HG02943 (cell line): ENCODE results near the gene TUBA1B.
A peak's percentile ranks its signal among the peaks of the same experiment; 100 is the strongest.
"Not testable (repeated sequence)": the region's sequence is repeated elsewhere in the genome, so short reads cannot be mapped to it uniquely, and the experiment has no call there.

Source experiments
- ATAC-seq: cut with Tn5 transposase; IDR thresholded peaks from one replicate; pipeline ENCODE4 v1.9.1; 2021; ENCODE audit warnings: mild to moderate bottlenecking, low read depth, moderate library complexity; ENCODE audit not compliant: unreplicated experiment

TUBA1B gene

GRCh38 chr12:49127971-49128370 lies 3.2 kb downstream of the TUBA1B start:
- ATAC-seq: not testable (repeated sequence)

DNA sequence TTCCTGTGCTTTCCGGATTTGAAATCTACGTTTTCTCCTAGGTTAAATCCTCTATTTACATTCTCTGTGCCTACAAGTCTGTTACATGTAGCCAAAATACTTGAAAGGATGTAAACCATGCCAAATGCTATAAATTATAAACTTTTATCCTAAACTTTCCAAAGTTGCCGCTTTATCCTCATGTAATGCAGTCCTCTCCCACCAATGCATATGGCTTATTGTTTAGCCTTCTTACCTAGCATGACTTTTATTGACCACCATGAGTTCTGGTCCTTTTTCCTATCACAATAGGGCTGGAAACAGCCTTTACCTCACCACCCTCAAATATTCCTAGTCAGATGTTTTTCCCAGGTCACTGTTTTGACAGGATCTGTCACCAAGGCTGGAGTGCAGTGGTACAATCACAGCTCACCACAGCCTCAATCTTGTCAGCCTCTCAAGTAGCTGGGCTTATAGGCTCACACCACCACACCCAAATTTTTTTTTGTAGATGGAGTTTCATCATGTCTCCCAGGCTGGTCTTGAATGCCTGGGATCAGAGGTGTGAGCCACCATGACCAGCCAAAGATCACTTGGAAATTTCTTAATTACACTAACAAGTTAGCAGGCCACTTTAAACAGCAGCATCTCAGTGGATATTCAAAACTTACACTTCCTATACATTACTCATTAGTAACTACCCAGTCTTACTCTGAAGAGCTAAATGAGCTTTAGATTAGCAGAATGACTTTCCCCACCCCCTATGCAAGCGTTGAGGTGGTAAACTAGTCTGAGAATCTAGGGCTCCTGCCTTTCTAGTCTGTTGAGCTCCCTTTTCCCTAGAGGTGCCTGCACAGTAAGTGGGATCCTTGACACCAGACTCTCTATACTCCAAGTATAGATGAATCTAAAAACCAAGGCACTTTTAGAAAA lies 4.1 kb downstream of the TUBA1B start:
- no peak for ATAC-seq

GRCh38 chr12:49121047-49121696 lies 10.0 kb downstream of the TUBA1B start:
- no peak for ATAC-seq

- no peak for ATAC-seq
Measured at GRCh38 chr12:49111206-49111605, 20.0 kb downstream of the TUBA1B start.

GRCh38 chr12:49110464-49111155 lies 20.6 kb downstream of the TUBA1B start, which contains the start of gene LMBR1L:
LMBR1L (minus strand) TSS chr12:49110847; CDS start chr12:49110555, 292 bp downstream.
- ATAC-seq: peak; percentile 98

DNA sequence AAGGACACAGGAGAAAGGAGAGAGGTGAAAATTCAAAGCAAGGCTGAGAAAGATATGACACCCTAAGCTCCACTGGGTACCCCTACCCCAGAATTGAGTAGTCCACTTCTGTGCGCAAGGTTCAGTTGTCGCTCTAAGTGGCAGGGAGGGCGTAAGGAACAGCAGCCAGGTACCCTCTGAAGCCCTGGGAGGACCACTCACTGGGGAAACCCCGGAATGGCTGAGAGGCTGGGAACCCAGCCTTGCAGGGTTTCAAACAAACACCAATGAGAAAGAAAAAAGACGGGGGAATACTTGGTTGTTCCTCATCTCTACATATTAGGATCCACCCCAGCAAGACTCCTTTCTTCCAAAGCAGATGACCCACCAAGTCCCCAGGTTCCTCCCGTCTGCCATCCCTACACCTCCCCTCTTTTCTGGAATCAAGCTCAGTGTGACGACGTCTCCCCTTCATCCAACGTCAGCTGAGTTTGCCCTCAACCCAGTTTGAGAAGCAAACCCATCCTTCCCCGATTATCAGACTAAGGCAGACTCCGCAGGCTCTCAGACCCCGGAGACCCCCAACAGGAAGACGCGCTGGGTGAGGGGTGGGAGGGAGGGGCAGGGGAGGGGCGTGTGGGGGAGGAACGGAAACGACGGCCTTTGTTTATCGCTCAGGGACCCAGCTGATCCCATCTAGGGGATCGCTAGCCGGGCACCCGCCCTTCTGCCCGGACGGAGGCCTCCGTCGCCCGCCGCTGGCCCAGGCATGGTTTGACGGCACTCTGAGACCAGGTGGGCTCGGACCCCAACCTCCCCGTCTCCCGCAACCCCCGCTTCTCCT lies 21.3 kb downstream of the TUBA1B start:
- no peak for ATAC-seq

- ATAC-seq: no peak
Measured at GRCh38 chr12:49108958-49109404, 22.2 kb downstream of the TUBA1B start.

GRCh38 chr12:49105504-49106084 lies 25.6 kb downstream of the TUBA1B start:
- no peak for ATAC-seq

DNA sequence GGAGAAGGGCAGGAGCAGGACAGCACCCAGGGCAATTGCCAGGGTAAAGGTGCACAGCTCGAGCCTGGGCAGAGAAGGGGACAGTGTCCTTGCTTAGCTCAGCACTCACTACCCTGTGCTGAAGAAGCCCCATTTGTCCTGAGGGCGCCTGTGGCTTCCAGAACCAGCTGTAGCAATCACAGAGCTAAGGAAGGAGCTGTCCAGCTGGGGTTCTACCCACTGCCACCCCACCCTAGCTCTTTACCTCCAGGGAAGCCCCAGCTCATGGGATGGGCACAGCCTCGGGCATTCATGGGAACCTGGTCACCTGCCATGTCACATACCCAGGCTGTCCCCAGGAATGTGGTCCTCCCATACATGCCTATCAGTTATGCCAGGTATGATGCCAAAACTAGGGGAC lies 26.4 kb downstream of the TUBA1B start:
- no peak for ATAC-seq

DNA sequence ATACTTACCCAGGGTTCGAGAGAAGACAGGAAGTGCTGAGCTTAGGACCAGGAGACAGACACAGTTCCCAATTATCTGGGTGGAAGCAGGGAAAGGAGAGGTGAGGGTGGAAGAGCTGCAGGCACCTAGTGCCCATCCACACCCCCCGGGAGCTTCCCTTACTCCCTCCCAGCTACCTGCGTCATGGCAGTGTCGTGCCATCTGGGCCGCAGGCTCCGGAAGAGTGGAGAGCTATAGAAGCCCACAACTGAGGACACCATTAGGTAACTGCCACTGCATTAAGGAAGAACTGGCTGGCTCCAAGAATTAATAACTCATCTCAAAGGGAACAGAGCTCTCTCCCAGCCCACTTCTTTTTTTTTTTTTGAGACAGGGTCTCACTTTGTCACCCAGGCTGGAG lies 30.8 kb downstream of the TUBA1B start:
- no peak for ATAC-seq

- no peak for ATAC-seq
Measured at GRCh38 chr12:49098703-49099102, 32.5 kb downstream of the TUBA1B start.

DNA sequence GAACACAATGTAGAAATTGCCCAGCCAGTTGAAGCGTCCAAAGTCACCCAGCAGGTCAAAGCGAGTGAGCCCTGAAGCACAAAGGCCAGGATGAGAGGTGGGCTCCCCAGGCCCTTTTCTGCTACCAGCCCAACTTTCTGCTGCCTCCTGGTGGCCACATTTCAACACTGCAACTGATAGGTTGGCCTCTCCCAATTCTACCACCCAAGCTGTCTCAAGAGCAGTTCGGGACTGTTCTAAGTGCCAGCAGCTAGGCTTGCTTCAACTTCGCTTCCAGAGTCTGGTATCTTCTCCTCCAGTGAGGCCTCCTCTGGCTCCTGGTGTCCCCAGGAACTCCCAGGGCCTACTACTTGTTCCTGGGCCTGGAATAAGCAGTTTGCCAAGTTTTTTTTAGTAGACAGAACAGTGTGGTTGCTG lies 33.2 kb downstream of the TUBA1B start:
- no peak for ATAC-seq

- ATAC-seq: no peak
Measured at GRCh38 chr12:49097381-49097780, 33.8 kb downstream of the TUBA1B start.

DNA sequence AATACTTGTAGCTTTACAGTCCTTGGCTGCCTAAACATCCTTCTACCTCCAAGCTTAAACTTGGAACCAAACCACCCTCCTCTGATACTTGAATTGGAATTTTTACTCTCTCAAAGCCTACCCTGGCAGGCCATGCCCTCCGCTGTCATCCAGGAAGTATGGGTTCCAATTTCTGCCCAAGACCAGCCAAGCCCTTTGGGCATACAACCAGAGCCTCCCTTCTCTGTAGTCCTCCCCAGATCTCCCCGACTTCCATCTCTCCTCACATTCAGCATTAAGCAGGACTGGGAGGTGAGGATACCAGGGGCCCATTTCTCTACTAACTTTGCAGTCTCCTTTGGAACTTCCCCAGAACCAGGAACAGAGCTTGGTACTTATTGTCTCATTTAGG lies 36.2 kb downstream of the TUBA1B start:
- no peak for ATAC-seq

DNA sequence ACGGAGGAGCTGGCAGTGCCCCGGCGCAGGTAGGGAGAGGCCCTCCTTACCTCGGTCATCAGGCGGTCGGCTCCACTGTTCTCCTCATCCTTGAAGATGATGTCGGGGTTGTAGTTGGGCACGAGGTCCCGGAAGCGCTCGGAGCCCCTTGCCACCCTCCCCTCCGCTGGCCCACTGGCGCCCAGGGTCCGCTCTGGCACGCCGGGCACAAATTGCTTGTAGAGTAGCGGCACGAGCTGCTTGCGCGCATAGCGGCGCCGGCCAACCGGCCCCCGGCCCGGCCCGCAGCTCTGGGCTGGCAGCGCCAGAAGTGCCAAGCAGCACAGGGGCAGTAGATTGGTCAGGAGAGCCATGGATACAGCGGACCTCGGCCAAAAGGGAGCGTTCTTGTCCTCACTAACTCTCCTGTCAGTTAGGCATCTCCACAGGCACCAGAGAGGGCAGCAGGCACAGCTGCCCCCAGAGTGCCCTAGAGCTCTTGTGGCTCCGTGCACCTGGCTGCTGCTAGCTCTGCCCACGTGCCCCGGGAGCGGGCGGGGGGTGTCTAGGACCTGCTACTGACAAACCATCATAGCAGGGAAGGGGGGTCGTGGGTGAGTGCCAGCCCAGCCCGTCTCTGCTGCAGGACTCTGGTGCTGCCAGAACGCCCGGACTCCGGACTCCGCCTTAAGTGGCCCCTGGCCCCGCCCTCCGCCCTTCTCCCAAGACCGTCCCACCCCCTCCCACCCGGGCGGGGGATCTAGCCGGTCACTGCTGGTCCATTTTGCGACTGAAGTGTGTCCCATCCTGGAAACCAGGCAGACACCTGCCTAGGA lies 36.8 kb downstream of the TUBA1B start, which contains the start of gene DHH:
DHH (minus strand) TSS at position 642 of the 815 bp plus-strand sequence; CDS start at position 353, 289 bp downstream.
- ATAC-seq: no peak

DNA sequence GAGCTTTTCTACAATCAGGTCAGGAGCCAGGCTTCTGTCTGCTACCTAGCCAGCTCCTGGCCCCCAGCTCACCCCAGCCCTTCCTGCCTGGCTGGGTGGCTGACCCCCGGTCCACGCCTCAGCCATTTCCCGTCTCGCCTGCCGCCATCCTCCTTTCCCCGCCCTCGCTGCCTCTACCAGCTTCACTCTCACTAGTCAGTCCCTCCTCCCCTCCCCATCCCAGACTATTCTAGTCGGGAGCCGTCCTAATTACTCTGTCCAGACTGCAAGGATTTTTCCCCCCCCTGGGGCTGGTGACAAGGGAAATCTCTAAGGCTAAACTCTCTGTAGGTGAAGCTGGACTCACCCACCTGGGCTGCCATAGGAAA lies 37.4 kb downstream of the TUBA1B start:
- no peak for ATAC-seq

DNA sequence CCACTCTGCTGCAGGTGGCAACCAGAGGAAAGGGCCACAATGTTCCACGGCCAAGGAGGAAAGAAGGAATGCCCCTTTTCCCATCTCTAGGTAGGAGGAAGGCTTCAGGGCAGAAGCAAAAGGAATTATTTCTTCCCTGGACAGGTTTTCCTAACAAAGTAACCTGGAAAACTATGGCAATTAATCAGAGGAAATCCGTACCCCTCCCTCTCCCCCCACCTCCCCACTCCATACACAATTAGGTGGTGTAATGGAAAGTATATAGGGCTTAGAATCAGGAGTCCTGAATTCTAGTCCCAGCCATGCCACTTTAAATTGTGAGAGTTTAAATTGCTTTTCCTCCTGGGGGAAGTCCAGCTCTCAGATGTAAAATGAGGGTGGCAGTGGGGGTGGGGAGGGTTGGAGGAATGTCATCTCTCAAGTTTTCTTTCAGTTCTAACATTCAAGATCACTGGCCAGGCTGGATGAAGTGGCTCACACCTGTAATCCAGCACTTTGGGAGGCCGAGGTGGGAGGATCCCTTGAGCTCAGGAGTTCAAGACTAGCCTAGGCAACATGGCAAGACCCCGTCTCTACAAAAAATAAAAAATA lies 38.3 kb downstream of the TUBA1B start:
- no peak for ATAC-seq

- no peak for ATAC-seq
Measured at GRCh38 chr12:49092086-49092815, 38.9 kb downstream of the TUBA1B start.
